HG03558 (cell line): ENCODE measurements around the gene RBPJ.
"Not testable (repeated sequence)": the region's sequence is repeated elsewhere in the genome, so short reads cannot be mapped to it uniquely, and the experiment has no call there.

Experiments used
- ATAC-seq: cut with Tn5 transposase; IDR thresholded peaks from one replicate; pipeline ENCODE4 v1.9.1; 2021; ENCODE audit warnings: moderate number of reproducible peaks; ENCODE audit not compliant: unreplicated experiment; ENCODE audit errors: extremely low read depth

Gene RBPJ

DNA sequence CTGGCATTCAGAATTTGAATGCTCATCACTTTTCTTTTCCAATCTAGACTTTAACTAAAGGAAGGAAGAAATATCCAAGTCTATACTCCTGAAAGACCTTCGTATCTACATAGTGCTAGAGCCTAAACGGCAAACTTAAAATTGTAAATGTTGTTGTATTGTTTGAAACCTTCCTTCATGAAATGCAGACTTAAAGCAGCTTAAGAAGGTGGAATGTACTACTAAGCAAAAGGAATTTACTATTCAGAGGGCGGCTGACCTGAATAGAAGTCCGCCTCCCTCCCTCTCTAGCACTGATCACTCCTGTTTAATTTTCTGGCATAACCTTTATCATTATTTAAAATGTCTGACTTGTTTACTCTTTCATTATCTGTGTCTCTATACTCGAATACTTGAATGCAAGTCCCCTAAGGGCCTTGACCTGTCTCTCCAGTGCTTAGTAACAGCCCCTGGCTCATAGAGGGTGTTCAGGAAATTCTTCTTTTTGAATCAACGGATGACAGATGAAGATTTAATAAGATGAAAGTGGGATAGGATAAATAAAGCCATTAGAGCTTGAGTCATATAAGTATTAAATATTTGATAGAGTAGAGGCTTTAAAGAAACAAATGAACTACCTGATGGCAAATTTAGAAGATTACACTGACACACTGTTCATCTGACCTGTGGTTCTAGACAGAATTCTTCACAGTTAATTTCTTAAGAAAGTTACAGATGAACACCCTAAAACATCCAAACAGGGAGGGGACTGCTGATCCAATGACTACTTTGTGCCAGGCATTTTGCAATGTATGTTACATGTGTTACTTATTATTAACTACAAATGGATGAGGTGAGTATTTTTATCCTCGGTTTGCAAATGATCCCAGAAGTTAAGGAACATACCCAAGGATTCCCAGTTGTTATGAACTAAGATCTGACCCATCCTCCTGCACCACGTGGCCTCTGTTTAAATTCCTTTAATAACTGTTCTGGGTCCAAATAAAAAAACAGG, 20.2 kb upstream of the RBPJ start:
- ATAC-seq, result no peak

DNA sequence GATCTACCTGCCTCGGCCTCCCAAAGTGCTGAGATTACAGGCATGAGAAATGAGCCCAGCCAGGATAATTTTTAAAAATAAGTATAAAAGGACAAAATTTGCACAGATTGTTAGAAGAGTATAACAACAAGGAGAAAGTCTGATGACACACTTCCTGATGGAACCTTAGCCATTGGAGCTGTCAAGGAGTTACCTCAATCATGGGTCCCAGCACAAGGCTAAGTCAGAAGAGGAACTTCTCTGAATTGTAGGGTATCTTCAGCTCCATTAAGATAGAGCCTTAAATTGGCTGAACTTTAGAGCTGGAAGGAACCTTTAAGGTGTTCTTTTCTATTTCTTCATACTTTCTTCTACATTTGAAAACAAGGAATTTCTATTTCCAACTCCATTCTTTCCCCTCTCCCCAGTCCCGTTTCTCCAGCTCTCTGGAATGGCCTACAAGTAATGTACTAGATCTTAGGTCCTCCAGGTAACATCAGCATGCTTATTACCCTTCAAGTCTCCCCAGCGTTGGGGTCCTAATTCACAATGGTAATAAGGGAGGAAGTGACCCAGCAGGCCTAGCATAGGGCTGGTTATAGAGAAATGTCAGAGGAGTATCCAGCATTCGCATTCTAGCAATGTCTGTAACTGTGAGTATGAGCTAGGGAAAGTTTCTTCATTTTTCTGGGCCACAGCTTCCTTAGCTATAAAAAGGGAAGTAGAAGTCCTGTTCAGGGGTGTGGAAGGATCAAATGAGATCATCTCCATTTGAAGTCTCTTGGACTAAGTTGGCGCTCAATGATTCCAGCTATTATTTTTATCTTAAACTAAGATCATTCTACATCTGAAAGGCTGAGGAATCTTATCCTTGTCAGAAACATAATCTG, 18.5 kb upstream of the RBPJ start:
- no peak for ATAC-seq

DNA sequence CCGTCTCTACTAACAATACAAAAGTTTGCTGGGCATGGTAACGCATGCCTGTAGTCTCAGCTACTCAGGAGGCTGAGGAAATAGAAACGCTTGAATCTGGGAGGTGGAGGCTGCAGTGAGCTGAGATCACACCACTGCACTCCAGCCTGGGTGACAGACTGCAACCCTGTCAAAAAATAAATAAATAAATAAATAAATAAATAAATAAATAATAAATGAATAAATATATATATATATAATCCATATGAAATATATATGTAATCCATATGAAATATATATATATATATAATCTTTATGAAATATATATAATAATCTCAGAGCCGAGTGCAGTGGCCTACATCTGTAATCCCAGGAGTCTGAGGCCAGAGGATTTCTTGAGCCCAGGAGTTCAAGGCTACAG, 17.8 kb upstream of the RBPJ start:
- ATAC-seq, result no peak

DNA sequence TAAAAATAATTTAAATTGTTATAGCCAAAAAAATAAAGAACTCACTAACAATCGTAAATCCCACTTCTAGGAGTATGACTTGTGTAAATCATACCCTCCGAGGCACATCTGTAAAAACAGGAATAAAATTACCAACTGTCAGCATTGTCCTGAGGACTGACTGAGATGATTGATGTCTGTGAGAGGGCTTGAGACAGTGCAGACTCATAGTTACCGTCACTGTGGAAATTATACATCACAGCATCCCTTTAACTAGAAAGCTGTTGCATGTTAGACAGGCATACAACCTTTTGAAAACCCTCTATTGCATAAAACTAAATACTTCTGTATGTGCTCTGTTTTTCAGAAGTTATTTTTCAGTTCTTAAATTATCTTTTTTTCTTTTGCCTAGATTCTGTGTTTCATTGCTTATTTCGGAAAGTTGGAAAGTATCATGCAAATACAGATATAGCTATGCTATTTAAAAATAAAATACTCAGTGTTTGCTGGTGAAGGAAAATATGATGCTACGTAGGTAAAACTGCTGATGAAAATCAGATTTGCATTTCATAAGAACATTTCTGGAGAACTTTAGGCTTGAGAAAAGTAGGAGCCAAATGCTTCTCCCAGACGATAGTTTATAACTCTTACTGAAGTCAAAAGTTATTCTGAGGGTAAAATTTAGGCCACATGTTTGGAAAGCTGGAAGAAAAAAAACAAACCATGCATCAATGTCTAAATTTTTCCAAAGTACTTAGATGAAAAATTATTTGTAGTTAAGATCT, 13.6 kb upstream of the RBPJ start:
- ATAC-seq, result no peak

DNA sequence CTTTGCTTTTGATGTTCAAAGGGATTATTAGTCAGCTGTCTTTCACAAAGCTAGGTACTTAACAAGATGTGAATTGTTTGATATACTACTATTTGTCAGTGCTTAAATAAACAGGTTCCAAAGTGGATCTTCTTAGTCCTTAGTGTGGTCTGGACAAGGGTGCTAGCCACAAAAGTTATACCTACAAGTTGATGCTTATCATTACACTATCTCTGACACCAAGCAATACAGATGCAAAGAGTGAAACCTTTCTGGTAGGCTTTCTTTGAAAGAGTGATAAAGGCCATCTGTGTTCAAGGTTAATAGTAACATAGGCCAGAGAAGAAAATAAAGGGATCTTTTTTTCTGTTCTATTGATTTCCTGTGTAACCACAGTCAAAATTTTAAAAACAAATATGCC, 12.2 kb upstream of the RBPJ start:
- ATAC-seq, result no peak

DNA sequence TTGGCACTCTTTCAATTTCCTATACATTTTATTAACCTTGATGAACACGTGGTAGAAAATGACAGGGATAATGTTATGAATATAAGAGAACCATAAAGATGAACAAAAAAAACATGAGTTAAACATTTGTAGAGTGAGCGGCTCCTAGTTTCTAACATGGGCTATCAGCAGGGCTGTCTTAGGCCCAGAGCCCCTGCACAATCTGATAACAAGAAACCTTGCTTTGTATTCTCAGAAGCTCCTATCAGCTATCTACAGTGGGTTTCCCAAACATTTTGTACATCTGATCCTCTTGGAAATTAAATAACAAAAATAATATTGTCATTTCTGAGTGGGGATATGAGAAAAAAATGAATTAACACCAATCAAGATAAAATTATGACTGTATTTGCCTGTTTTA, 10.6 kb upstream of the RBPJ start:
- ATAC-seq, result no peak

DNA sequence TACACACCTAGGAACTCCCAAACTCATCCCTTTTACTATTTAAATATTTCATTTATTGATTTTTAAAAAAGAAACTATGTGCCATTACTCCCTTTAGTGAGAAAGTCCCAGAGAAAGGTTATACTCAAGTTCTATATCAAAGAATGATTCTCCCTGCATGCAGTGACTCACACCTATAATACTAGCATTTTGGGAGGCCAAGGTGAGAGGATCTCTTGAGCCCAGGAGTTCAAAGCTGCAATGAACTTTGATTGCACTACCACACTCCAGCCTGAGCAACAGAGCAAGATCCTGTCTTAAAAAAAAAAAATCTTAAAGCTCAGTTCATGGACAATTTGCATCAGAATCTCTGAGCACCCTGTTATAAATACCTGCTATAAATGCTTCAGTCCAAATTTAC, 9.2 kb upstream of the RBPJ start:
- no peak for ATAC-seq

DNA sequence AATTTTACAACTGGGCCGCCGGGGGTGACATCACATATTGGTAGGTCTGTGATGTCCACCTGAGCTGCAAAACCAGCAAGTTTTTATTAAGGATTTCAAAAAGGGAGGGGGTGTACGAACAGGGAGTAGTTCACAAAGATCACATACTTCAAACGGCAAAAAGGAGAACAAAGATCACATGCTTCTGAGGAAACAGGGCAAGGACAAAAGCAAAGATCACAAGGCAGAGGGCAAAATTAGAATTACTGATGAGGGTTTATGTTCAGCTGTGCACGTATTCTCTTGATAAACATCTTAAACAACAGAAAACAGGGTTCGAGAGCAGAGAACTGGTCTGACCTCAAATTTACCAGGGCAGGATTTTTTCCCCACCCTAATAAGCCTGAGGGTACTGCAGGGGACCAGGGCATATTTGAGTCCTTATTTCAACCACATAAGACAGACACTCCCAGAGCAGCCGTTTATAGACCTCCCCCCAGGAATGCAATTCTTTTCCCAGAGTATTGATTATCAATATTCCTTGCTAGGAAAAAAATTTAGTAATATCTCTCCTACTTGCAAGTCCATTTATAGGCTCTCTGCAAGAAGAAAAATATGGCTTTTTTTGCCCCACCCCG, 5.4 kb upstream of the RBPJ start:
- not testable (repeated sequence) for ATAC-seq

DNA sequence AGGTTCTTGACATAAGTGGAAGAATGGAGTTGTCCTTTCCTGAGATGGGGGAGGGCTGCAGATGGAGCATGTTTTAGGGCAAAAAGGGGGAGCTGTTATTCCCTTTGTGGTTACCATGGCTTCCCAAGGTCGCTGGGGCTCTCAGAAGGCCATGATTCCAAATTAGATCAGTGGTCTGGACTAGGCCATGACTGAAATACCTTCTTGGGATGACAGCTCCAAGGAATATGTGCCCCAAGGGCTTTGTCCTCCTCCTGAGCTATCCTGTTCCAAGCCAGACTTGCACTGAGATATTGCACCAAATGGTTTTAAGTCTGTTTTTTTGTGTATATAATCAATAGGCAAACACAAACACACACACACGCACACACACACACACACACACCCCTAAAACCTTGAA, 3.0 kb upstream of the RBPJ start:
- ATAC-seq, result no peak

DNA sequence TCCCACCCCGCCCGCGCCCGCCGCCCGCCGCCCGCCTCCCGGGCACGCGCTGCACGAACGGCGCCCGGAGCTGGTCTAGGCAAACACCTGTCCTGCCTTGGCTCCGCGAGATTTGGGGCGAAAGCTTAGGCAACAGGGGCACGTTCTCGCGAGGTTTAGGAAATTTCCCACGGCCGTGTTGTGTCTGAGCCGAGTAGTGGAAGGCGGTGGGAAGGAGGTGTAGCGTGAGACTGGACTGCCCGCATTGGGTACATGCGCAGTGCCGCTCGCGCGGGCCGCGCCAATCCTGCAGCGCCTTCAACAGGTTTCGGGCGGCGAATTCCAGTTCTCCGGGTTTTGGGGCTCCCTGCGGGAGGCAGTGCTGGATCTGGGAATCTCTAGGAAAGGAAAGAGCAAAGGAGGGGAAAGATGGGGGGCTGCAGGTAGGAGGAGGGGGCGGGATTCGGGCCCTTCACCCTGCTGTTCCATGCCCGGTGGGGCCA, 1.3 kb upstream of the RBPJ start:
- ATAC-seq, result peak; percentile 59

DNA sequence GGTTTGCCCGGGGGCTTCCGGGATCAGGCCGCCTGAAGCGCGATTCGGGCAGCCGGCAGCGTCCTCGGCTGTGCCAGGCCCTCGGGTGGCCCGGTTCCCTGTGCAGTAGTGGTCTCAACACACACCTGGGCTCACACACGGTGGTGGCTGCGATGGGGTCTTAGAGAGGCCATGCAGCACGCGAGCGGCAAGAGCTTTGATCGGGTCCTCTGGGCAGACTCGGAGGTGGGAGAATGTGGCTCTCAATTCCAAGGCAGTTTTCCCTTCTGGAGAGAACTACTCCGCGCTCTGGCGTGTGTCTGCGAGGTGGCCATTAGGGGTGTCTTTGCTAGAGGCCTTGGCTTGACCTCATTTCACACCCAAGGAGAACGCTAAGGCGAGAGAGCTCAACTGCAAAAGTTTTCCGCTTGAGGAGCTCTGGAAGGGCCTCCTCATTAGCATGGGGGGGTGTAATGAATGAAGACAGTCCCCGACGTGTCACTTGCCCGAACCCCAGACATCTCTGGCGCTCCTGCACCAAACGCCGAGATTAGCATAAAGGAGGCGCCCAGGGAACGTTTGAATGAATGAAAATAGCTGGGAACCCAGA, 771 bp upstream of the RBPJ start:
- ATAC-seq, result no peak

DNA sequence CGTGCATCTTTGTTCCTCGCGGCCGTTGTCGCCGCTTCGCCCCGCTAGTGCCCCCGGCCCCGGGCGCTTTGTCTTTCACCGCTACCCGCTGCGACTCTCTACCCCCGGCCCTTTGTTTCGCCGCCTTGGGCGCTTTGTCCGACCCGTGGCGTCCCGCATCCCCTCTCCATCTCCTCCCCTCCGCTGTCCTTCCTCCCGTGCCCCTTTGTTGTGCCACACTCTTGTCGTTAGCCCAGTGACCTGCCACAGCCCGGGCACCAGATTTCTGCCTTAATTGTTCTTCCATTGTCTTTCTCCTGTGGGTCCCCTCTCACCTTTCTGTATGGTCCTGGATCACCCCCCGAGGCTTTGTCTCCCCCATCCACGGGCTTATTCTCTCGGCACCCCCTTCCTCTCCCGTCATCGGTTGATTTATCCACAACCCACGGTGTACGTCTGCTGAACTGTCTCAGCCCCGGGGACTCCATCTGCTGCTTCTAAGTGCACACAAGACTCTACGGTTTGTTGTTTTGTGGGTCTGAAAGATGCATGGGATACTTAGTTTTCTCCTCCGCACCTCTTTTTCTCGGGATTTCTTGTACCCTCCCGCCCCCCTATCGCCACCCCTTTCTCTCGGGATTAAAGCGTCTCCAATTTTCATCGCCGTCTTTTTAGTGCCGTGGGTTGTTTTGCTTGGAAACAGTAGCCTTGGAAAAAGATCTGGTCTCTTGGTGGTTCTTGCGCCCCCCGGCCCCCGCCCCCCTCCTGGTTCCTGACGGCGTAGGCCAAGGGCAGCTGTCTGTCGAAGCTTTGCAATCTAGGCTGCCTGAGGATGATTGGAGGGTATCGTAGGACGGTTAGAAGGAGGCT, 783 bp downstream of the RBPJ start:
- ATAC-seq, result no peak

DNA sequence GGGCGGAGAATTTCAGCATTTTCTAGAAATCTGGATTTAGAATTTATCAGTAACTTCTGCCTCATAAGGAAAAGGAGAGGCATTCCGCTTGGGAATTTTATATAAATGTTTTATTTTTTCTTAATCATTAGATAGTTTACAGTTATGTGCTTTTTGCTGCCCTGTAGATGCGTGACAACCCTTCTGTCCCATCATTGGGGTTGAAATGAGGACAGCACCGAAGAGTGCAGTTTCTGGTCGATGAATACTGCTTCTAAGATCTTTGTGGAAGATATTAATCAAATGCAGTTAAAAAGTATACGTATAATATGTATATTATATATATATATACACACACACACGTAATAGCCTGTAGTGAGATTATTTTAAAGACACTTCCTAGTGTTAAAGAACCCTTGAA, 1.5 kb downstream of the RBPJ start:
- ATAC-seq, result no peak

DNA sequence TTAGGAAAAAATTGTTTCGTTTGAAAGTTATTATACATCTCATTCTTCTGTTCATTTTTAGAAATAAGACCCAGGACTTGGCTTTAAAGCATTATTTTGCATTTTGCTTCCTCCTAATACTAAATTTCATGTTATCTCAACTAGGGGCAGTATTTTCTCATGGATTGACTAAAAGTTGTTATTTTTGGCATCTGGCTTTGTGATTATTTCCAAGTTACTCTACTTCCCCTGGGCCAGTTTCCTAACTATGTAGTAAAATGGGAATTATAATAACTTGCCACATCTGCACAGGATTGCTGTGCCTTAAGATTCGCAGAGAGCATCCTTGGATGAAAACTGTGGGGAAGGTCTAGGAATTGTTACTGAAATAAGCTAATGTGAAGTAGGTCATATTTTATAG, 3.0 kb downstream of the RBPJ start:
- no peak for ATAC-seq

DNA sequence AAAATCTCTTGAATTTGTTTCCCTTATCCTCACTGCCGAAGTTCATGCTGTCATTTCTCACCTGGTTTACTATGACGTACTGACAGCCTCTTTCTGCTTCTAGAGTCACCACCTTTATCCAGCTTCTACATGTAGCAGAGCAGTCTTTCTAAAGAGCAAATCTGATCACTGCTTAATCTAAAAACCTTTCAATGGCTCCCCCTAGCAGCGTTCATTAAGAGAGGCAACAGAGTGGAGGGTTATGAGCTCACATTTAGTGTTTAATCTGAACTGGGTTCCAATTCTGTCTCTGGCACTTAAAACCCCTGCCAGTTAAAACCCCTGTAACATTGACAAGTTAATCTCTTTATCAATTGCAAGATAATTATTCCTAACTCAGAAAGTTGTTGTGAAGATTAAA, 4.4 kb downstream of the RBPJ start:
- ATAC-seq, result no peak

DNA sequence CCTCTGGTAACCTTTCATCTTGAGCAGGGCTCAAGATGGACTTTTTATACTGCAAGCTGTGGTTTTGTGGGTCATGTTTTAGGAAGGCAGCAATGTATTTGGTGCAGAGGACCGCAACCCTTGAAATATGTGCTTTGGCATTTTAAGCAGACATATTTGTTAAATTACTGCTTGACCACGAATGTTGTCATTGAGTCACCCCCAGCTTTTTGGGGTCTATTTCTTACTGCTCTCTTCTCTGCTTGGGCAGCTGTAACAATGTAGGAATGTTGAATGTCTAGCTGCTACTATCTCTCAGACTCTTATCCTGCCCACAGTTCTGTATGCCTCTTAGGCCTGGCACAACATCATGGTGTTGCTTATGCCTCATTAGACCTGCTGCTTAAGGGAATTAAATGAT, 6.0 kb downstream of the RBPJ start:
- ATAC-seq, result no peak

DNA sequence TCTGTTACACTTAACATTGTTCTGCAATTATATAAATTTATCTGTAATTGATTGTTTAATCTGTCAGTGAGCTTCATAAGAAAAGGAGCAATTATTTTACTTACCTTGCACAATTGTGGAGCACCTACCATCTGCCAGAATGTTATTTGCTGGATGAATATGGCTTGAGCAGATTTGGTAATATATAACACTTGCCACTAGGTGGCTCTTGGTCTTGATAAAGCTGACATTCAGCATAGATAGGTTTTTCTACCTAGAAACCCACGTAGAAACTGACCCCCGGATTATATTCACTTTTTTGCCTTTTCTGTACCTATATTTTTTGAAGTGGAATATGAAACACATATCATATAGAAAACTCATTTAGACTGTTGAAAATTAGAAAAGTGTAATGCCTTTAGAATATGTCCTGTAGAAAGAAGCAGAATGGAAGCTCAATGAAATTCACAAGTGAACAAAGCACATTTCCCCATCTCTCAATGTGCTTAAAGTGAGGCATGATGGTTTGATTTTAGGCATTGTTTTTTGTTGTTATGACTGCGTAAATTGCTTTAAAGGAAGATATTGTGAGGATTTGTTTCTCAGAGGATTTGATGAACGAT, 9.5 kb downstream of the RBPJ start:
- ATAC-seq, result peak; percentile 51

DNA sequence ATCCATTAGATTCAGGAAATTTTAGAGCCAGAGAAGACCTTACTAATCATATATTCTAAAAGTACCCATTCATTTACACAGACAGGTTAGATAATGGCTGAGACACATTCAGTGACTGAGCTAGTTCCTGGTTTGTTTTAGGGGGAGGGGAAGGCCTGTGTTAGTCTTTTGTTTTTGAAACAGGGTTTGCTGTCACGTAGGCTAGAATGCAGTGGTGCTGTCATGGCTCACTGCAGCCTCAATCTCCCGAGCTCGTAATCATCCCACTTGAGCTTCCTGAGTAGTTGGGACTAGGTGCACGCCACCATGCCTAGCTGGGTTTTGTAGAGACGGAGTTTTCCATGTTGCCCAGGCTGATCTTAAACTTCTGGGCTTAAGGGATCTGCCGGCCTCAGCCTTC, 10.1 kb downstream of the RBPJ start:
- ATAC-seq, result no peak
